Right lobe of liver (tissue), 6 donors: Measurements from ENCODE around the gene PXDN. TPM values are rescaled to one million over a fixed set of nuclear protein-coding genes. Genes with fewer than 3 reads are reported as not detected.

ENCODE experiments used
- ATAC-seq, 4 donors: fragments of 200-7000 bp; cut with Tn5 transposase; one replicate each; pipeline ENCODE4 v1.9.1; 2020; ENCODE audit warnings: mild to moderate bottlenecking in 4 of 4, moderate library complexity in 4 of 4
- DNase-seq, 3 donors: peaks; one replicate each; pipeline ENCODE4 v3.0.0-alpha.2; 2020
- H3K27ac ChIP-seq, 3 donors: fragments of 200-600 bp; one replicate each; pipeline ENCODE4 v1.8.0; 2022
- H3K27me3 ChIP-seq, 2 donors: fragments of 200-600 bp; one replicate each; pipeline ENCODE4 v1.8.0; 2022
- H3K36me3 ChIP-seq, 4 donors: fragments of 200-600 bp; sonication (generic) in 1 of 4; one replicate each; pipeline versions ENCODE4 v1.5.1 to v1.8.0; 2017 to 2022; ENCODE audit warnings: control low read depth in 1 of 4
- H3K4me1 ChIP-seq, 4 donors: fragments of 200-600 bp; sonication (generic) in 1 of 4; one replicate each; pipeline versions ENCODE4 v1.5.1 to v1.8.0; 2017 to 2022; ENCODE audit warnings: control low read depth in 1 of 4
- H3K4me3 ChIP-seq, 3 donors: fragments of 200-600 bp; one replicate each; pipeline ENCODE4 v1.8.0; 2022
- H3K9me3 ChIP-seq, 4 donors: fragments of 200-600 bp; sonication (generic) in 1 of 4; one replicate each; pipeline versions ENCODE4 v1.5.1 to v1.8.0; 2017 to 2022; ENCODE audit warnings: control low read depth in 1 of 4
- CTCF ChIP-seq, 4 donors: fragments of 200-600 bp in 3 of 4; fragments of 450-650 bp in 1 of 4; IDR thresholded peaks; one replicate each; pipeline versions ENCODE4 v1.5.1 to v1.8.0; 2016 to 2022; ENCODE audit warnings: antibody characterized with exemption in 4 of 4, mild to moderate bottlenecking in 2 of 4
- POLR2A ChIP-seq: fragments of 450-650 bp; IDR thresholded peaks from one replicate; pipeline ENCODE4 v1.6.1; 2017; ENCODE audit warnings: antibody characterized with exemption, mild to moderate bottlenecking
- WGBS: methylation state at CpG from one replicate; pipeline ENCODE4 v1.1.6; 2018; ENCODE audit warnings: low coverage, low lambda C conversion rate; ENCODE audit not compliant: insufficient coverage; ENCODE audit errors: missing lambda C conversion rate; 5-methylcytosine and 5-hydroxymethylcytosine counted together
- intact Hi-C, 2 donors: fragments of 100-400 bp; cut with DNase I; formaldehyde crosslinking; loops; one replicate each; pipeline versions ENCODE4 v1.11.2 to v1.14.1; 2022
- total RNA-seq, 6 experiments: library from RNA; depleted of rRNA in 2 of 6; stranded (reverse); fragments of >200 nt in 2 of 6; fragmentation: NEBNext Ultra II Directional in 3 of 6; extraction: Animal tissue kit (Norgen Biotek cat#: 25700) in 3 of 6; gene quantifications; one replicate each; pipeline versions ENCODE4 v1.1.0 to v1.2.4, GENCODE V29; 2016 to 2023
- donor health status: DM: no; HTN: yes; CAD: no.
- donor health status: DM: no; HTN: no; CAD: no.
- donor health status: DM: no; HTN: no; CAD: no.
- donor health status: DM: no; HTN: yes; CAD: no.
- donor health status: DM: no; HTN: yes; CAD: no.

The PXDN gene
- total RNA-seq, 6 experiments from 2014 or later: 5.5 to 21.0 (median 11.4) TPM

GRCh38 chr2:1598041-1598710 is 146.1 kb downstream of the PXDN start:
- intact Hi-C loops: no loop called here
- ATAC-seq (no peak), DNase-seq (no peak)
- TF ChIP-seq CTCF (IDR thresholded peaks at IDR 0.05): no peak
- no peak for TF ChIP-seq POLR2A
- Histone ChIP-seq H3K9me3 (no peaks in the 10 kb centered on the region), H3K36me3 (no peaks in the 10 kb centered on the region), H3K4me1 (no peaks in the 10 kb centered on the region), H3K4me3 (no peak overlapping the region), H3K27ac (no peak overlapping the region), H3K27me3 (no peaks in the 10 kb centered on the region)
- WGBS: 68% methylated on average over 4 of the region's 20 CpGs

GRCh38 chr2:1595274-1595673 is 149.0 kb downstream of the PXDN start:
- Histone ChIP-seq H3K36me3 (no peaks in the 10 kb centered on the region), H3K27me3 (no peaks in the 10 kb centered on the region), H3K4me3 (no peak overlapping the region), H3K9me3 (no peaks in the 10 kb centered on the region), H3K27ac (no peak overlapping the region), H3K4me1 (no peaks in the 10 kb centered on the region)
- no peak for ATAC-seq
- intact Hi-C loops: no loop called here
- 85% methylated on average over 7 of the region's 14 CpGs for WGBS
- TF ChIP-seq CTCF (IDR thresholded peaks at IDR 0.05) (no peak), POLR2A (no peak)
- no peak for DNase-seq

- DNase-seq: no peak
- 79% methylated on average over 14 of the region's 29 CpGs for WGBS
- no peak for ATAC-seq
Observed at GRCh38 chr2:1594373-1595171, 149.7 kb downstream of the PXDN start.

GRCh38 chr2:1594123-1594372 is 150.3 kb downstream of the PXDN start:
- no peak for TF ChIP-seq POLR2A
- TF ChIP-seq CTCF (IDR thresholded peaks at IDR 0.05): no peak
- 41% methylated on average over 6 of the region's 6 CpGs for WGBS
- ATAC-seq (no peak), DNase-seq (no peak)
- Histone ChIP-seq H3K4me1 (no peaks in the 10 kb centered on the region), H3K4me3 (no peak overlapping the region), H3K27me3 (no peaks in the 10 kb centered on the region), H3K27ac (no peak overlapping the region), H3K36me3 (no peaks in the 10 kb centered on the region), H3K9me3 (no peaks in the 10 kb centered on the region)
- intact Hi-C loops: no loop called here

More at GRCh38 chr2:1594373-1595171, 149.7 kb downstream of the PXDN start:
- no peak overlapping the region for H3K27ac ChIP-seq
- TF ChIP-seq POLR2A: no peak
- no peak for TF ChIP-seq CTCF (IDR thresholded peaks at IDR 0.05)
- H3K4me3 ChIP-seq: no peak overlapping the region
- no peaks in the 10 kb centered on the region for H3K27me3 ChIP-seq
- H3K4me1 ChIP-seq: no peaks in the 10 kb centered on the region
- H3K36me3 ChIP-seq: no peaks in the 10 kb centered on the region
- no peaks in the 10 kb centered on the region for H3K9me3 ChIP-seq
- intact Hi-C loops: no loop called here
